ENCODE results near the gene SPTAN1.
"Not testable (repeated sequence)": the region's sequence is repeated elsewhere in the genome, so short reads cannot be mapped to it uniquely, and the experiment has no call there.

The SPTAN1 gene

GRCh38 chr9:128635266-128636023, 83.1 kb downstream of the SPTAN1 start:
- FAIRE-seq (no peak), DNase-seq (ENCODE audit: insufficient read length) (peak; percentile 26)
- TF ChIP-seq POLR2AphosphoS5 (IDR thresholded peaks at IDR 0.05; ENCODE audit: low read depth, low read length) (no peak), TAF1 (IDR thresholded peaks at IDR 0.05; ENCODE audit: borderline replicate concordance, low read depth, low read length) (no peak), POLR2A (IDR thresholded peaks at IDR 0.05; ENCODE audit: low read depth, low read length) (no peak)

- TF ChIP-seq TAF1 (IDR thresholded peaks at IDR 0.05; ENCODE audit: borderline replicate concordance, low read depth, low read length), result no peak
- no peak for TF ChIP-seq POLR2AphosphoS5 (IDR thresholded peaks at IDR 0.05; ENCODE audit: low read depth, low read length)
- no peak for TF ChIP-seq POLR2A (IDR thresholded peaks at IDR 0.05; ENCODE audit: low read depth, low read length)
- no peak for DNase-seq (ENCODE audit: insufficient read length)
- FAIRE-seq, result no peak
Measured at GRCh38 chr9:128636024-128636390, 83.6 kb downstream of the SPTAN1 start.

GRCh38 chr9:128636556-128637530, 84.5 kb downstream of the SPTAN1 start:
- DNase-seq (ENCODE audit: insufficient read length) (no peak), FAIRE-seq (no peak)
- no peak for TF ChIP-seq TAF1 (IDR thresholded peaks at IDR 0.05; ENCODE audit: borderline replicate concordance, low read depth, low read length)
- no peak for TF ChIP-seq POLR2AphosphoS5 (IDR thresholded peaks at IDR 0.05; ENCODE audit: low read depth, low read length)
- TF ChIP-seq POLR2A (IDR thresholded peaks at IDR 0.05; ENCODE audit: low read depth, low read length), result no peak

GRCh38 chr9:128637656-128638055, 85.3 kb downstream of the SPTAN1 start:
- no peak for DNase-seq (ENCODE audit: insufficient read length)
- TF ChIP-seq TAF1 (IDR thresholded peaks at IDR 0.05; ENCODE audit: borderline replicate concordance, low read depth, low read length) (no peak), POLR2AphosphoS5 (IDR thresholded peaks at IDR 0.05; ENCODE audit: low read depth, low read length) (no peak), POLR2A (IDR thresholded peaks at IDR 0.05; ENCODE audit: low read depth, low read length) (no peak)
- no peak for FAIRE-seq

- TF ChIP-seq POLR2AphosphoS5 (IDR thresholded peaks at IDR 0.05; ENCODE audit: low read depth, low read length), result no peak
- TF ChIP-seq TAF1 (IDR thresholded peaks at IDR 0.05; ENCODE audit: borderline replicate concordance, low read depth, low read length), result no peak
- no peak for TF ChIP-seq POLR2A (IDR thresholded peaks at IDR 0.05; ENCODE audit: low read depth, low read length)
- FAIRE-seq, result no peak
Measured at GRCh38 chr9:128638580-128638979, 86.2 kb downstream of the SPTAN1 start.

GRCh38 chr9:128640603-128641002, 88.2 kb downstream of the SPTAN1 start:
- TF ChIP-seq POLR2A (IDR thresholded peaks at IDR 0.05; ENCODE audit: low read depth, low read length) (no peak), TAF1 (IDR thresholded peaks at IDR 0.05; ENCODE audit: borderline replicate concordance, low read depth, low read length) (no peak), POLR2AphosphoS5 (IDR thresholded peaks at IDR 0.05; ENCODE audit: low read depth, low read length) (no peak)
- FAIRE-seq, result no peak

More at GRCh38 chr9:128638580-128638979, 86.2 kb downstream of the SPTAN1 start:
- DNase-seq (ENCODE audit: insufficient read length), result no peak

GRCh38 chr9:128642675-128643245, 90.4 kb downstream of the SPTAN1 start:
- FAIRE-seq (no peak), DNase-seq (ENCODE audit: insufficient read length) (peak; percentile 13)
- TF ChIP-seq POLR2A (IDR thresholded peaks at IDR 0.05; ENCODE audit: low read depth, low read length) (no peak), POLR2AphosphoS5 (IDR thresholded peaks at IDR 0.05; ENCODE audit: low read depth, low read length) (no peak), TAF1 (IDR thresholded peaks at IDR 0.05; ENCODE audit: borderline replicate concordance, low read depth, low read length) (no peak)

More at GRCh38 chr9:128640603-128641002, 88.2 kb downstream of the SPTAN1 start:
- DNase-seq (ENCODE audit: insufficient read length), result no peak

- DNase-seq (ENCODE audit: insufficient read length) (peak; percentile 63), FAIRE-seq (no peak)
- TF ChIP-seq POLR2AphosphoS5 (IDR thresholded peaks at IDR 0.05; ENCODE audit: low read depth, low read length), result no peak; the same call in 1 of the 2 replicates
- peak; percentile 55; the same call in 1 of the 2 replicates for TF ChIP-seq POLR2A (IDR thresholded peaks at IDR 0.05; ENCODE audit: low read depth, low read length)
Measured at GRCh38 chr9:128643519-128644300, 91.3 kb downstream of the SPTAN1 start.

- FAIRE-seq, result not testable (repeated sequence)
- peak; percentile 26 for DNase-seq (ENCODE audit: insufficient read length)
Measured at GRCh38 chr9:128648206-128648605, 95.8 kb downstream of the SPTAN1 start.

- TF ChIP-seq POLR2AphosphoS5 (IDR thresholded peaks at IDR 0.05; ENCODE audit: low read depth, low read length), result no peak
- no peak for TF ChIP-seq TAF1 (IDR thresholded peaks at IDR 0.05; ENCODE audit: borderline replicate concordance, low read depth, low read length)
- no peak for TF ChIP-seq POLR2A (IDR thresholded peaks at IDR 0.05; ENCODE audit: low read depth, low read length)
- no peak for FAIRE-seq
- DNase-seq (ENCODE audit: insufficient read length), result no peak
Measured at GRCh38 chr9:128651798-128652197, 99.4 kb downstream of the SPTAN1 start.

GRCh38 chr9:128653908-128654307, 101.5 kb downstream of the SPTAN1 start:
- no peak for FAIRE-seq
- no peak for TF ChIP-seq POLR2A (IDR thresholded peaks at IDR 0.05; ENCODE audit: low read depth, low read length)
- no peak for TF ChIP-seq POLR2AphosphoS5 (IDR thresholded peaks at IDR 0.05; ENCODE audit: low read depth, low read length)
- no peak for TF ChIP-seq TAF1 (IDR thresholded peaks at IDR 0.05; ENCODE audit: borderline replicate concordance, low read depth, low read length)
- DNase-seq (ENCODE audit: insufficient read length), result no peak

All from GM12892 (cell line).